GM23338 (cell line): ENCODE data around the gene ITGB1BP2. TPM values are rescaled to one million over a fixed set of nuclear protein-coding genes. Genes with fewer than 3 reads are reported as not detected.

Experiments used
- ATAC-seq: fragments of 200-7000 bp; cut with Tn5 transposase; 3 replicates; pipeline ENCODE4 v1.9.1; 2020
- DNase-seq: peaks from one replicate; pipeline ENCODE4 v3.0.0-alpha.2; 2015; ENCODE audit warnings: low spot score
- H2AFZ ChIP-seq: fragments of 200-600 bp; sonication (generic); 2 replicates; pipeline ENCODE4 v1.8.0; 2016; ENCODE audit warnings: antibody characterized with exemption, mild to moderate bottlenecking, moderate library complexity
- H3F3A ChIP-seq: fragments of 200-600 bp; sonication (generic); replicated peaks from 2 replicates; pipeline ENCODE4 v1.8.0; 2017; ENCODE audit warnings: antibody characterized with exemption, mixed run types, low read depth
- H3K27ac ChIP-seq: fragments of 200-600 bp; sonication (generic); 2 replicates; pipeline ENCODE4 v1.6.1; 2016; ENCODE audit warnings: low read depth
- H3K27me3 ChIP-seq: fragments of 200-600 bp; sonication (generic); 2 replicates; pipeline ENCODE4 v1.8.0; 2016; ENCODE audit warnings: mild to moderate bottlenecking, mixed run types, moderate library complexity; ENCODE audit not compliant: insufficient read depth
- H3K36me3 ChIP-seq: fragments of 200-600 bp; sonication (generic); 2 replicates; pipeline ENCODE4 v1.8.0; 2016; ENCODE audit warnings: mild to moderate bottlenecking; ENCODE audit not compliant: insufficient read depth
- H3K4me1 ChIP-seq: fragments of 200-600 bp; sonication (generic); 2 replicates; pipeline ENCODE4 v1.8.0; 2016; ENCODE audit warnings: mild to moderate bottlenecking, moderate library complexity; ENCODE audit not compliant: insufficient read depth
- H3K4me2 ChIP-seq: fragments of 200-600 bp; sonication (generic); 2 replicates; pipeline ENCODE4 v1.7.1; 2017; ENCODE audit warnings: mixed run types
- H3K4me3 ChIP-seq: fragments of 200-600 bp; sonication (generic); 2 replicates; pipeline ENCODE4 v1.6.1; 2016; ENCODE audit warnings: mixed run types
- H3K79me2 ChIP-seq: fragments of 200-600 bp; sonication (generic); replicated peaks from 2 replicates; pipeline ENCODE4 v1.8.0; 2017; ENCODE audit warnings: mild to moderate bottlenecking; ENCODE audit not compliant: insufficient read depth
- H3K9me2 ChIP-seq: fragments of 200-600 bp; sonication (generic); 2 replicates; pipeline ENCODE4 v1.8.0; 2017; ENCODE audit not compliant: insufficient read depth
- H4K20me1 ChIP-seq: fragments of 200-600 bp; sonication (generic); replicated peaks from 2 replicates; pipeline ENCODE4 v1.8.0; 2017; ENCODE audit warnings: mild to moderate bottlenecking; ENCODE audit not compliant: insufficient read depth
- H3K27ac Mint-ChIP-seq: 2 replicates; pipeline ENCODE4 v1.8.0; 2020; ENCODE audit warnings: inconsistent platforms, mild to moderate bottlenecking, moderate library complexity, mixed read lengths
- H3K27me3 Mint-ChIP-seq: 3 replicates; pipeline ENCODE4 v1.8.0; 2022; ENCODE audit warnings: low read depth, mild to moderate bottlenecking, moderate library complexity, mixed read lengths, inconsistent platforms; ENCODE audit not compliant: insufficient read depth, poor library complexity
- H3K36me3 Mint-ChIP-seq: 3 replicates; pipeline ENCODE4 v1.8.0; 2021; ENCODE audit warnings: low read depth, mild to moderate bottlenecking, inconsistent platforms, moderate library complexity, mixed read lengths
- H3K4me1 Mint-ChIP-seq: 3 replicates; pipeline ENCODE4 v1.8.0; 2020; ENCODE audit warnings: mild to moderate bottlenecking, inconsistent platforms, mixed read lengths
- H3K4me3 Mint-ChIP-seq: 3 replicates; pipeline ENCODE4 v1.8.0; 2021; ENCODE audit warnings: moderate library complexity, mild to moderate bottlenecking, inconsistent platforms, mixed read lengths
- H3K9me3 Mint-ChIP-seq: 3 replicates; pipeline ENCODE4 v1.8.0; 2020; ENCODE audit warnings: moderate library complexity, mild to moderate bottlenecking, inconsistent platforms, mixed read lengths
- CREB1 ChIP-seq: fragments of 250-450 bp; sonication (Bioruptor Pico); IDR thresholded peaks from 2 replicates; pipeline ENCODE4 v1.5.0; 2020; ENCODE audit warnings: low read depth, mild to moderate bottlenecking, moderate library complexity
- EZH2 ChIP-seq: fragments of 200-600 bp; sonication (generic); IDR thresholded peaks from one replicate; pipeline ENCODE4 v1.8.0; 2017; ENCODE audit warnings: antibody characterized with exemption, mild to moderate bottlenecking, low read depth; ENCODE audit not compliant: unreplicated experiment
- EZH2phosphoT487 ChIP-seq: fragments of 200-600 bp; sonication (generic); IDR thresholded peaks from one replicate; pipeline ENCODE4 v1.8.1; 2018; ENCODE audit warnings: antibody characterized with exemption; ENCODE audit not compliant: unreplicated experiment
- JUNB ChIP-seq: IDR thresholded peaks from one replicate; pipeline ENCODE4 v1.6.1; 2016; ENCODE audit warnings: antibody characterized with exemption; ENCODE audit not compliant: unreplicated experiment
- NANOG ChIP-seq: IDR thresholded peaks from 2 replicates; pipeline ENCODE4 v1.6.1; 2016; ENCODE audit warnings: antibody characterized with exemption, borderline replicate concordance
- POLR2AphosphoS5 ChIP-seq: IDR thresholded peaks from 2 replicates; pipeline ENCODE4 v1.6.1; 2016; ENCODE audit warnings: antibody characterized with exemption, low read depth
- REST ChIP-seq: IDR thresholded peaks from one replicate; pipeline ENCODE4 v1.6.1; 2018; ENCODE audit warnings: antibody characterized with exemption; ENCODE audit not compliant: unreplicated experiment
- STAT1 ChIP-seq: IDR thresholded peaks from one replicate; pipeline ENCODE4 v1.6.1; 2016; ENCODE audit warnings: antibody characterized with exemption; ENCODE audit not compliant: unreplicated experiment
- ZNF114 ChIP-seq: fragments of 250-450 bp; sonication (Bioruptor Pico); IDR thresholded peaks from 2 replicates; pipeline ENCODE4 v1.5.0; 2020; ENCODE audit warnings: mild to moderate bottlenecking, moderate library complexity
- ZNF331 ChIP-seq: fragments of 250-450 bp; sonication (Bioruptor Pico); IDR thresholded peaks from 2 replicates; pipeline ENCODE4 v1.5.0; 2020; ENCODE audit warnings: low read depth, mild to moderate bottlenecking, moderate library complexity
- ZNF462 ChIP-seq: fragments of 250-450 bp; sonication (Bioruptor Pico); IDR thresholded peaks from 2 replicates; pipeline ENCODE4 v1.5.0; 2020; ENCODE audit warnings: mild to moderate bottlenecking, moderate library complexity
- polyA plus RNA-seq: library from polyadenylated mRNA; unstranded; fragments of >200 nt; fragmentation: Nextera tagmentation; extraction: Ambion mirVana; gene quantifications from 2 replicates; pipeline ENCODE4 v1.2.1, GENCODE V29; 2016
- total RNA-seq: library from RNA; depleted of rRNA; stranded (reverse); fragments of >200 nt; shearing (Covaris generic); gene quantifications from 2 replicates; pipeline ENCODE4 v1.2.3, GENCODE V29; 2014
- TF ChIP-seq, protein P1 (sequence below): IDR thresholded peaks from 2 replicates; pipeline ENCODE4 v1.6.1; 2016; ENCODE audit warnings: antibody characterized with exemption
- TF ChIP-seq, protein P2 (sequence below), 2 experiments: fragments of 200-600 bp in 1 of 2; sonication (generic) in 1 of 2; conservative IDR thresholded peaks; 2 replicates each; pipeline versions ENCODE4 v1.5.1 to v1.6.1; 2016 to 2017; ENCODE audit warnings: antibody characterized with exemption in 2 of 2, low read depth in 2 of 2, mild to moderate bottlenecking in 2 of 2, moderate library complexity in 1 of 2

The ITGB1BP2 gene
- total and polyA plus RNA-seq, 2 experiments from 2014 or later, result 2.0 to 10.9 TPM

- Mint-ChIP-seq H3K9me3 (no peaks in the 10 kb centered on the region), H3K27ac (no peak overlapping the region), H3K4me3 (no peak overlapping the region; the same call in 2 of the 3 replicates), H3K36me3 (peaks cover 66% of the 10 kb centered on the region), H3K4me1 (peaks cover 14% of the 10 kb centered on the region; the same call in 2 of the 3 replicates), H3K27me3 (peaks cover 4% of the 10 kb centered on the region)
- DNase-seq (no peak), ATAC-seq (no peak)
- Histone ChIP-seq H3K4me1 (no peaks in the 10 kb centered on the region), H2AFZ (no peak overlapping the region), H3K9me2 (no peaks in the 10 kb centered on the region), H3K27me3 (no peaks in the 10 kb centered on the region), H4K20me1 (peaks cover 8% of the 10 kb centered on the region; the same call in 1 of the 2 replicates), H3K79me2 (no peaks in the 10 kb centered on the region), H3K27ac (no peak overlapping the region), H3K4me3 (no peak overlapping the region), H3K36me3 (peaks cover 10% of the 10 kb centered on the region; the same call in 1 of the 2 replicates), H3F3A (peaks cover 8% of the 10 kb centered on the region; the same call in 1 of the 2 replicates), H3K4me2 (no peak overlapping the region)
- TF ChIP-seq EZH2phosphoT487 (no peak), REST (no peak), STAT1 (no peak), CREB1 (CRISPR knock-in tag) (no peak), JUNB (no peak), POLR2AphosphoS5 (no peak), ZNF331 (CRISPR knock-in tag) (no peak), NANOG (no peak), ZNF114 (CRISPR knock-in tag) (no peak), ZNF462 (CRISPR knock-in tag) (no peak), EZH2 (no peak)
- TF ChIP-seq, protein P1, sequence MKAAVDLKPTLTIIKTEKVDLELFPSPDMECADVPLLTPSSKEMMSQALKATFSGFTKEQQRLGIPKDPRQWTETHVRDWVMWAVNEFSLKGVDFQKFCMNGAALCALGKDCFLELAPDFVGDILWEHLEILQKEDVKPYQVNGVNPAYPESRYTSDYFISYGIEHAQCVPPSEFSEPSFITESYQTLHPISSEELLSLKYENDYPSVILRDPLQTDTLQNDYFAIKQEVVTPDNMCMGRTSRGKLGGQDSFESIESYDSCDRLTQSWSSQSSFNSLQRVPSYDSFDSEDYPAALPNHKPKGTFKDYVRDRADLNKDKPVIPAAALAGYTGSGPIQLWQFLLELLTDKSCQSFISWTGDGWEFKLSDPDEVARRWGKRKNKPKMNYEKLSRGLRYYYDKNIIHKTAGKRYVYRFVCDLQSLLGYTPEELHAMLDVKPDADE, result no peak
- TF ChIP-seq, protein P2, sequence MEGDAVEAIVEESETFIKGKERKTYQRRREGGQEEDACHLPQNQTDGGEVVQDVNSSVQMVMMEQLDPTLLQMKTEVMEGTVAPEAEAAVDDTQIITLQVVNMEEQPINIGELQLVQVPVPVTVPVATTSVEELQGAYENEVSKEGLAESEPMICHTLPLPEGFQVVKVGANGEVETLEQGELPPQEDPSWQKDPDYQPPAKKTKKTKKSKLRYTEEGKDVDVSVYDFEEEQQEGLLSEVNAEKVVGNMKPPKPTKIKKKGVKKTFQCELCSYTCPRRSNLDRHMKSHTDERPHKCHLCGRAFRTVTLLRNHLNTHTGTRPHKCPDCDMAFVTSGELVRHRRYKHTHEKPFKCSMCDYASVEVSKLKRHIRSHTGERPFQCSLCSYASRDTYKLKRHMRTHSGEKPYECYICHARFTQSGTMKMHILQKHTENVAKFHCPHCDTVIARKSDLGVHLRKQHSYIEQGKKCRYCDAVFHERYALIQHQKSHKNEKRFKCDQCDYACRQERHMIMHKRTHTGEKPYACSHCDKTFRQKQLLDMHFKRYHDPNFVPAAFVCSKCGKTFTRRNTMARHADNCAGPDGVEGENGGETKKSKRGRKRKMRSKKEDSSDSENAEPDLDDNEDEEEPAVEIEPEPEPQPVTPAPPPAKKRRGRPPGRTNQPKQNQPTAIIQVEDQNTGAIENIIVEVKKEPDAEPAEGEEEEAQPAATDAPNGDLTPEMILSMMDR (conservative IDR thresholded peaks at IDR 0.05; ENCODE audit: low read depth in 2 of 2), result no peak
These were observed 1.1 kb downstream of the ITGB1BP2 start for GRCh38 chrX:71302461-71303213.
